Activated T-cell treated with anti-CD3 and anti-CD28 coated beads, Interleukin-2, amount 50 U/mL, for 4 hours (primary cell): ENCODE measurements around the gene FAU. TPM values are rescaled to one million over a fixed set of nuclear protein-coding genes. Genes with fewer than 3 reads are reported as not detected.

ENCODE experiments used
- total RNA-seq, 3 donors: library from RNA; stranded (reverse); gene quantifications; one replicate each; pipeline ENCODE4 v1.2.1, GENCODE V29; 2021

FAU gene
- total RNA-seq, 3 donors from 2014 or later: 1,673 to 1,831 (median 1,724) TPM

Other genes with a start within 250 kb of the FAU start
- gene EHD1, start 243.5 kb downstream of the FAU start, total RNA-seq: 100 to 1,000 TPM in 2 of 3 donors, 10 to 100 TPM in 1; 86.3 to 121 (median 108) TPM
- gene ATG2A, start 204.9 kb downstream of the FAU start, total RNA-seq: 10 to 100 TPM; 20.6 to 24.1 (median 21.7) TPM
- 1 to 10 TPM; 6.9 to 8.2 (median 7.9) TPM for gene PPP2R5B, start 197.4 kb downstream of the FAU start, total RNA-seq
- gene GPHA2, start 186.2 kb downstream of the FAU start, total RNA-seq: not detected
- gene MAJIN, start 150.0 kb downstream of the FAU start, total RNA-seq: not detected
- under 1 TPM in 1 of 3 donors, not detected in 2; 0.33 TPM for gene BATF2, start 125.2 kb downstream of the FAU start, total RNA-seq
- 100 to 1,000 TPM in 2 of 3 donors, 10 to 100 TPM in 1; 84.9 to 104 (median 104) TPM for gene ARL2, start 108.0 kb downstream of the FAU start, total RNA-seq
- 10 to 100 TPM; 11.5 to 13.5 (median 12.5) TPM for gene SNX15, start 94.7 kb downstream of the FAU start, total RNA-seq
- gene SAC3D1, start 80.9 kb downstream of the FAU start, total RNA-seq: 10 to 100 TPM; 12.5 to 19.1 (median 15.2) TPM
- 1 to 10 TPM; 5.4 to 8.2 (median 7.7) TPM for gene NAALADL1, start 63.6 kb downstream of the FAU start, total RNA-seq
- gene CDCA5, start 38.1 kb downstream of the FAU start, total RNA-seq: 10 to 100 TPM; 26.4 to 37.1 (median 35.1) TPM
- gene ZFPL1, start 37.9 kb downstream of the FAU start, total RNA-seq: 10 to 100 TPM; 36.5 to 37.1 (median 36.6) TPM
- 100 to 1,000 TPM; 161 to 165 (median 161) TPM for gene VPS51, start 25.9 kb downstream of the FAU start, total RNA-seq
- gene TM7SF2, start 10.3 kb downstream of the FAU start, total RNA-seq: 10 to 100 TPM; 18.4 to 19.4 (median 18.7) TPM
- gene ZNHIT2, start 4.4 kb downstream of the FAU start, total RNA-seq: 10 to 100 TPM; 25.9 to 28.1 (median 26.2) TPM
- 100 to 1,000 TPM; 102 to 110 (median 104) TPM for gene MRPL49, start 187 bp upstream of the FAU start, total RNA-seq
- gene SYVN1, start 12.4 kb upstream of the FAU start, total RNA-seq: 10 to 100 TPM; 36.8 to 51.5 (median 47.2) TPM
- gene SPDYC, start 48.1 kb upstream of the FAU start, total RNA-seq: not detected
- 10 to 100 TPM; 65.5 to 86.2 (median 81.9) TPM for gene CAPN1, start 59.8 kb upstream of the FAU start, total RNA-seq
- 10 to 100 TPM; 49.2 to 64.7 (median 57.6) TPM for gene POLA2, start 139.8 kb upstream of the FAU start, total RNA-seq
- gene CDC42EP2, start 192.7 kb upstream of the FAU start, total RNA-seq: 1 to 10 TPM; 1.3 to 1.9 (median 1.6) TPM
- gene DPF2, start 211.7 kb upstream of the FAU start, total RNA-seq: 10 to 100 TPM; 56.7 to 59.1 (median 58.0) TPM
- gene TIGD3, start 232.6 kb upstream of the FAU start, total RNA-seq: under 1 TPM; 0.46 to 0.66 (median 0.50) TPM